HL-60 (cell line): ENCODE measurements around the gene KCTD16.

Experiments
- DNase-seq, 2 experiments: peaks; one replicate each; pipeline ENCODE4 v3.0.0-alpha.2; 2010 to 2020; ENCODE audit warnings: low read depth in 1 of 2, low spot score in 1 of 2
- H3K27ac ChIP-seq: fragments of 250-450 bp; sonication (Bioruptor Pico); replicated peaks from 2 replicates; pipeline ENCODE4 v1.5.1; 2020; ENCODE audit warnings: mild to moderate bottlenecking, moderate library complexity
- H3K27me3 ChIP-seq: fragments of 250-450 bp; sonication (Bioruptor Pico); 2 replicates; pipeline ENCODE4 v1.5.1; 2021; ENCODE audit warnings: mild to moderate bottlenecking, moderate library complexity; ENCODE audit not compliant: insufficient read depth, poor library complexity, severe bottlenecking
- H3K4me3 ChIP-seq: replicated peaks from 2 replicates; pipeline ENCODE4 v1.5.1; 2011; ENCODE audit warnings: mild to moderate bottlenecking, control low read depth, low read length; ENCODE audit not compliant: insufficient read depth
- CTCF ChIP-seq: IDR thresholded peaks from one replicate; pipeline ENCODE4 v1.5.1; 2011; ENCODE audit warnings: low read length, control low read depth, inconsistent platforms; ENCODE audit not compliant: insufficient read depth
- GABPA ChIP-seq: IDR thresholded peaks from 2 replicates; pipeline ENCODE4 v1.6.1; 2012; ENCODE audit warnings: low read depth
- POLR2AphosphoS5 ChIP-seq: IDR thresholded peaks from 2 replicates; pipeline ENCODE4 v1.6.1; 2012; ENCODE audit warnings: low read depth
- REST ChIP-seq: IDR thresholded peaks from 2 replicates; pipeline ENCODE4 v1.6.1; 2012; ENCODE audit warnings: low read depth; ENCODE audit not compliant: insufficient replicate concordance
- SPI1 ChIP-seq: IDR thresholded peaks from 2 replicates; pipeline ENCODE4 v1.6.1; 2012; ENCODE audit warnings: low read depth, mild to moderate bottlenecking, borderline replicate concordance

The KCTD16 gene

GRCh38 chr5:144249755-144250464, 79.2 kb downstream of the KCTD16 start:
- Histone ChIP-seq H3K27me3 (peaks cover 5% of the 10 kb centered on the region), H3K4me3 (no peak overlapping the region), H3K27ac (no peak overlapping the region)
- DNase-seq = no peak
- TF ChIP-seq CTCF = no peak
- no peak for TF ChIP-seq SPI1
- TF ChIP-seq POLR2AphosphoS5 = no peak
- TF ChIP-seq GABPA = no peak
- TF ChIP-seq REST = no peak

- no peak for TF ChIP-seq REST
- TF ChIP-seq CTCF = no peak
- no peak for TF ChIP-seq POLR2AphosphoS5
- no peak for TF ChIP-seq SPI1
- TF ChIP-seq GABPA = no peak
- no peak overlapping the region for H3K4me3 ChIP-seq
- no peak for DNase-seq
- no peak overlapping the region for H3K27ac ChIP-seq
- no peaks in the 10 kb centered on the region for H3K27me3 ChIP-seq
Observed at GRCh38 chr5:144254552-144254951, 83.9 kb downstream of the KCTD16 start.

GRCh38 chr5:144260121-144260520, 89.4 kb downstream of the KCTD16 start:
- no peak overlapping the region for H3K27ac ChIP-seq
- DNase-seq = no peak

More at GRCh38 chr5:144260121-144260520, 89.4 kb downstream of the KCTD16 start:
- peaks cover 2% of the 10 kb centered on the region for H3K27me3 ChIP-seq
- H3K4me3 ChIP-seq = no peak overlapping the region
- TF ChIP-seq REST (no peak), GABPA (no peak), SPI1 (no peak), CTCF (no peak), POLR2AphosphoS5 (no peak)
